Measurements from ENCODE around the gene RIPK1.
"Not testable (repeated sequence)": the region's sequence is repeated elsewhere in the genome, so short reads cannot be mapped to it uniquely, and the experiment has no call there.

Gene RIPK1

GRCh38 chr6:3068329-3069214, at the start of gene RIPK1:
Gene RIPK1 (plus strand): TSS chr6:3068494. CDS start chr6:3076824, 8,330 bp downstream.
- DNase-seq = peak; percentile 91

DNA sequence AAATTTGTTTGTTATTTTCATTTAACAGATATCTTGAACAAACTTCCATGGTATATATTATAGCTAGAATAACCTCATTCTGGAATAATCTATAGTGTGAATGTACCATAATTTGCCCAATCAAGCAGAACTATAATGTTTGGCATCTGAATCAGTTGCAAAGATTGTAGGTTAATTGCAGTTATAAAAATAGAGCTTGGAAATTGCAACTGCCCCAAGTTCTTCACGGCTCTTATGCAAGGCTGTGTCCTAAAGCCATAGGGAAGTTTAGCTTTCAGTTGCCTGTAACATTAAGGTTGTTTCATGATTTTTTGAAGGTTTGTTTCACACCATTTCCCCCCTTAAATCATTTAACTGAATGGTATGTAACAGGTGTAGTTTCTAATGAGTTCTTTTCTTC, 49.2 kb upstream of the RIPK1 start:
- DNase-seq = no peak

DNA sequence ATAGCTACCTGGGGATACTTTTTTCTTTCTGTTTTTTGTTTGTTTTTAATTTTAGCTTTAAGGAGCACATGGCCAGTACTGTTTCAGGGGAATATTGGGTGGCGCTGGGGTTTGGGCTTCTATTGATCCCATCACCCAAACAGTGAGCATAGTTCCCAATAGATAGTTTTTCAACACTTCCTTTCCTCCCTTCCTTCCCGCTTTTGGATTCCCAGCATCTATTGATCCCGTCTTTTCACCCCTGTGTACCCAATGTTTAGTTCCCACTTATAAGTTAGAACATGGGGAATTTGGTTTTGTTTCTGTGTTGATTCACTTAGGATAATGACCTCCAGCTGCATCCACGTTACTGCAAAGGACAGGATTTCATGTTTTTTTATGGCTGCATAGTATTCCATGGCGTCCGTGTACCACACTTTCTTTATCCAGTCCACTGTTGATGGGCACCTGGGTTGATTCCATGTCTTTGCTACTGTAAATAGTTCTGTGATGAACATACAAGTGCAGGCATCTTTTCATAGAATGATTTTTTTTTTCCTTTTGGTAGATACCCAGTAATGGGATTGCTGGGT, 48.5 kb upstream of the RIPK1 start:
- DNase-seq = no peak

- DNase-seq = not testable (repeated sequence)
Measured at GRCh38 chr6:3020976-3021598, 47.2 kb upstream of the RIPK1 start.

GRCh38 chr6:3022765-3023662, 45.3 kb upstream of the RIPK1 start:
- no peak for DNase-seq

DNA sequence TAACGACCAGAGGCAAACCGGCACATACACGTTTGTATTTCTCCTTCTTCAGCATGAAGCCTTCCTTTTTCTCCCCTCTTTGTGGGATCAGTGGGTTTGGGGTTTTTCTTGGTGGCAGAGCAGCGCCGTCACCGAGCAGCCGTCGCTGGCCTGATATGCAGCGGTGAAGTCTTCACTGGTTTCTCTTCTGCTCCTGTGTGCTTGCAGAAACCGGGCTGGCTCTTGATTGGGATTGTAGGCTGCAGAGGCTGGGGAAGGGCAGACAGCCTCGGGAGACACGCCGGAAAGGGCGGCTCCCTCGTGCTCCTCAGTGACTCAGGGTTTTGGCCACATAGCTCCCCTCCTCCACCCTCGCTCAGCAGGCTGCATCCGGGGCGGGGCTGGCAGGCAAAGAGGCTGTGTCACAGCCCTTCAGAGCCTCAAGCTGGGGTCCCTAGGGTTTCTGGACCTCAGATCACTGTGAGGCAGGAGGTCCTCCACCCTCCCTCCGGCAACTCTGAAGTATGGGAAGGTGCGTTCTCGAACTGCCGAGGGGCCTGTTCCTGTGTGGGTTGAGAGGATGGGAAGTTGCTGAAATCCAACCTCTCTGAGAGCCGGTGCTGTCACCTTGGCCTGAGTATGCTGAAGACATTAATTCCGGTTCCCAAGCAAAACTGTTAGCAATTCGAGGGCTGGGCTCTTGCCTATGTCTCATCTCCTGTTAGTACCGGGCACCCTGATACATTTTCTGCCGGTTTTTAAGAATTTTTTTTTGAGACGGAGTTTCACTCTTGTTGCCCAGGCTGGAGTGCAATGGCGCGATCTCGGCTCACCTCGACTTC, 44.4 kb upstream of the RIPK1 start:
- peak; percentile 38 for DNase-seq

DNA sequence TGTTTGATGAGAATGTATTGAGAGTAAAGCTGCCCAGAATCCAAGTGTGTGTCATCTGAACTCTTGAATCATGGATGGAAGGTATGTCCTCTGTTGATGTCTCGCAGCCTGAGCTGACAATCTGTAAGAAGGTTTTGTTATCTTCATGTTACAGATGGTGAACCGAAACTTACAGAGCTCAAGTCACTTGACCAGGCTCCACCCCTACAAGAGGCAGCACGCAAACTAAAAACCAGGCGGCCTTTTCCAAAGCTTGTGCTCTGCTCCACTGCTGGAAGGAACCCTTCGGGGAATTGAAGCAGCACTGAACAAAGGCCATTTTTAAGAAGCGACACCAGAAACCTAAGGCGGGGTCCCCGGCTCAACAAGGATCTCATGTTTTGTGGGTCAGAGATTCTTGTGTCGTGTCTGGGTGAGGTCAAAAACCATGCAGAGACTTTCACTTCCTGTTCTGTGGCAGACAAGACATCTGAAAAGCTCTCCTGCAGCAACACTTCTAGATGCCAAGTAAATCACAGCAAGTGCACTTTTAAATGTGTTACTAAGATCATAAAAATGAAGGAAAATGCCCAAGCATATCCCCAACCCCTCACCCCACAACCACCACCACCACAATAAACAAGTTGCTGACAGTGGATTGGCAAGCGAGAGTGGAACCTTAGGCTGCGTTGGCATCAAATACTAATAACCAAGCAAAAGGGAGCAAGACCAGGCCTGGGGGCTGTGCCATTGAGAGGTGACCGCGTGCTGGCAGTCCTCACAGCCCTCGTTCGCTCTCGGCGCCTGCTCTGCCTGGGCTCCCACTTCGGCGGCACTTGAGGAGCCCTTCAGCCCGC, 41.3 kb upstream of the RIPK1 start:
- DNase-seq = peak; percentile 4

- not testable (repeated sequence) for DNase-seq
Measured at GRCh38 chr6:3028156-3028555, 40.1 kb upstream of the RIPK1 start.

GRCh38 chr6:3031857-3032640, 36.2 kb upstream of the RIPK1 start:
- no peak for DNase-seq

GRCh38 chr6:3032986-3033385, 35.3 kb upstream of the RIPK1 start:
- no peak for DNase-seq

DNA sequence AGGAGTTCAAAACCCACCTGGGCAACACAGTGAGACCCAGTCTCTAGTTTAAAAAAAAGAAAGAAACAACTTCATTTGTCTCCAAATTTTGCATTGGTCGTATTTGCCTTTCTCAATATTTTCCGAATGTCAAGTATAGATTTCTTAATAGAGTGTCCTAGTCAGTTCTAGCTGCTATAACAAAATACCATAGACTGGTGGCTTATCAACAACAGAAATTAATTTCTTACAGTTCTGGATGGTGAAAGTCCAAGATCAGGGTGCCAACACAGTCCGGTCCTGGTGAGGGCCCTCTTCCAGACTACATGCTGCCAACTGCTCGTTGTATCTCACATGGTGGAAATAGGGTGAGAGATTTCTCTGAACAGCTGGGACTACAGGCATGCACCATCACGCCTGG, 34.6 kb upstream of the RIPK1 start:
- no peak for DNase-seq

GRCh38 chr6:3035397-3035796, 32.9 kb upstream of the RIPK1 start:
- DNase-seq = no peak

DNA sequence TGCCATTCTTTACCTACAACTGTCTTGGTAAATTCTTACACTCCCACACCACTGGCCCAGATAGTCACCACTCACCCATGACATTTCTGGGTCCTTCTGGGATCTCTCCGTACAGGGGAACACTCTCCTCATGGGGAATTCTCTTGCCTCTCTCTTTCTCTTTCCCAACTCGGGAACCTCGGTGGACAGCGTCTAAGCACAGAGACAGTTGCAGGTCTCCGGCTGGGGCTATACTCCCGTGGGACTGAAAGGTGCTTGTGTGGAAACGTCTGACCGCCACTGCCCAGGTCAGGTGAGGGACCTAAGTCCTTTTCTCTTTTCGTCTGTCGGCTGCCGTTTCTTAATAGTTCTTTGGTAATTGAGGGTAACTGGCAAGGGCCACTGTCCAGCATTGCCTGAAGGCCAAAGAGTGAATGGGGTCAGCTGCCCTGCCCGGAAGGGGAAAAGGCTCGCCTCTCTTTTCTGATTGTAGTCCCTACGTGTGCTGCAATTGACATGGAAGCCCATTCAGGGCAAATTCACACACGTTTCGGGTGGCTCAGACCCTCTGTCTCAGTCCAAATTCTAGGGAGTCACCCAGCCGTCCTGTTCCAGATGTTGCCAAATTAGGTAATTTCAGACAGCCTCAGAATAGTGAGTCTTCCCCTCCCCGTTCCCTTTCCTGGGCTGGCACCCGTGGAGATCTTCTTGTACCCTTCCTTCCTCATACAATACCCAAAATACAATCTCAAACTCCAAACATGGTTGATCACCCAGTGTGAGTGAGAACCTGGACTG, 31.2 kb upstream of the RIPK1 start:
- DNase-seq = no peak

- no peak for DNase-seq
Measured at GRCh38 chr6:3037638-3038365, 30.5 kb upstream of the RIPK1 start.

- no peak for DNase-seq
Measured at GRCh38 chr6:3039384-3039783, 28.9 kb upstream of the RIPK1 start.

- DNase-seq = no peak
Measured at GRCh38 chr6:3041147-3041546, 27.1 kb upstream of the RIPK1 start.

GRCh38 chr6:3041606-3042005, 26.7 kb upstream of the RIPK1 start:
- DNase-seq = no peak

DNA sequence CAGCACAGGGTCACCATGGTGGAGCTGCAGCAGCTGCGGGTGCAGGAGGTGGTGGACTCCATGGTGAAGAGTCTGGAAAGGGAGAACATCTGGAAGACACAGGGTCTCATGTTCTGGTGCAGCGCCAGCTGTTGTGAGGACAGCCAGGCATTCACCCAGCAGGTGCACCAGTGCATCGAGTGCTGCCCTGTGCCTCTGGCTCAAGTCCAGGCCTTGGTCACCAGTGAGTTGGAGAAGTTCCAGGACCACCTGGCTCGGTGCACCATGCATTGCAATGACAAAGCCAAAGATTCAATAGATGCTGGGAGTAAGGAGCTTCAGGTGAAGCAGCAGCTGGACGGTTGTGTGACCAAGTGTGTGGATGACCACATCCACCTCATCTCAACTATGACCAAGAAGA, 22.9 kb upstream of the RIPK1 start:
- DNase-seq = no peak

DNA sequence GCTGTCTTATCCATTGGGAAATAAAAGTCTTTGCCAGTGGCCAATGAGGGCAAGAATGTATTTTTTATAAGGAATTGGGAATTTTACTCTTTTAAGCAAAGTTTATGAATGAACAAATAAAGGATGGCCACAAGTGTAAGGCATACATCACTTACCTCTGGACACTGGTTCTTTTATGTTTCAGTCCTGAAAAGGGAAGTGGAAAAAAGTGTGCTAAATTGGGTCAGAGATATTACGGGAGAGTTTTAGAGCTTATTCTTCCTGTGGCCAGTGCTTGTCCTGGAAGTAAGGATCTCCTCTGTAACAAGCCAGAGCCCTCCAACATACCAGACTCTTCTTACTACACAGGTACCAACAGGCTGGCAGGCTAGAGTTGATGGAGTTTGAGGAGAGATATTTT, 22.5 kb upstream of the RIPK1 start:
- DNase-seq = no peak

Data from midbrain (tissue), 1 donor.